Endodermal cell (in vitro differentiated cells): Measurements from ENCODE around the gene NDNF. TPM values are rescaled to one million over a fixed set of nuclear protein-coding genes. Genes with fewer than 3 reads are reported as not detected.

ENCODE experiments used
- DNase-seq: peaks from one replicate; pipeline ENCODE4 v3.0.0-alpha.2; 2017
- H3K27ac ChIP-seq: 2 replicates; pipeline ENCODE4 v1.5.1; 2013; ENCODE audit warnings: mild to moderate bottlenecking, low read depth, low read length, moderate library complexity
- H3K27me3 ChIP-seq: 2 replicates; pipeline ENCODE4 v1.6.1; 2013; ENCODE audit warnings: mild to moderate bottlenecking, low read length, moderate library complexity; ENCODE audit not compliant: insufficient read depth, control insufficient read depth, poor library complexity, severe bottlenecking
- H3K36me3 ChIP-seq: 2 replicates; pipeline ENCODE4 v1.7.0; 2013; ENCODE audit warnings: mild to moderate bottlenecking, low read length, moderate library complexity; ENCODE audit not compliant: control insufficient read depth, insufficient read depth
- H3K4me1 ChIP-seq: one replicate; pipeline ENCODE4 v1.7.0; 2013; ENCODE audit warnings: low read length; ENCODE audit not compliant: control insufficient read depth, insufficient read depth
- H3K4me3 ChIP-seq: 2 replicates; pipeline ENCODE4 v1.5.1; 2013; ENCODE audit warnings: mild to moderate bottlenecking, low read length, moderate library complexity
- H3K9ac ChIP-seq: 2 replicates; pipeline ENCODE4 v1.6.1; 2013; ENCODE audit warnings: mild to moderate bottlenecking, low read length, moderate library complexity; ENCODE audit not compliant: poor library complexity, severe bottlenecking; ENCODE audit errors: extremely low read depth
- H3K9me3 ChIP-seq: 2 replicates; pipeline ENCODE4 v1.6.1; 2013; ENCODE audit warnings: mild to moderate bottlenecking, low read length, moderate library complexity; ENCODE audit not compliant: control insufficient read depth
- H3K27ac Mint-ChIP-seq: 2 replicates; pipeline ENCODE4 v1.8.0; 2020; ENCODE audit warnings: mixed read lengths
- H3K27me3 Mint-ChIP-seq: 2 replicates; pipeline ENCODE4 v1.8.0; 2021; ENCODE audit warnings: mild to moderate bottlenecking, mixed read lengths; ENCODE audit not compliant: insufficient read depth
- H3K36me3 Mint-ChIP-seq: 2 replicates; pipeline ENCODE4 v1.8.0; 2020; ENCODE audit warnings: low read depth, mixed read lengths
- H3K4me1 Mint-ChIP-seq: 2 replicates; pipeline ENCODE4 v1.8.0; 2020; ENCODE audit warnings: mixed read lengths
- H3K4me3 Mint-ChIP-seq: 2 replicates; pipeline ENCODE4 v1.8.0; 2020; ENCODE audit warnings: mild to moderate bottlenecking, moderate library complexity, mixed read lengths
- H3K9me3 Mint-ChIP-seq: 2 replicates; pipeline ENCODE4 v1.8.0; 2020; ENCODE audit warnings: mild to moderate bottlenecking, mixed read lengths
- WGBS, 2 experiments: methylation state at CpG; one replicate each; pipeline versions ENCODE4 v1.1.5 to v1.1.7; 2013; ENCODE audit warnings: missing lambda C conversion rate in 2 of 2, mixed read lengths in 1 of 2; ENCODE audit not compliant: insufficient coverage in 1 of 2, insufficient read length in 1 of 2; 5-methylcytosine and 5-hydroxymethylcytosine counted together
- total RNA-seq, 2 donors: library from RNA; stranded (reverse); fragmentation: NEBNext Ultra II Directional in 1 of 2; extraction: Animal tissue kit (Norgen Biotek cat#: 25700) in 1 of 2; gene quantifications; 2 replicates in 1 of 2; 3 replicates in 1 of 2; pipeline ENCODE4 v1.2.1, GENCODE V29; 2021
- TF ChIP-seq, protein P1 (sequence below): fragments of 200-600 bp; sonication (generic); conservative IDR thresholded peaks from 2 replicates; pipeline ENCODE4 v1.5.0; 2021; ENCODE audit warnings: antibody characterized with exemption, mild to moderate bottlenecking

The NDNF gene
- total RNA-seq, 2 donors from 2014 or later: 2.4 to 3.6 TPM

DNA sequence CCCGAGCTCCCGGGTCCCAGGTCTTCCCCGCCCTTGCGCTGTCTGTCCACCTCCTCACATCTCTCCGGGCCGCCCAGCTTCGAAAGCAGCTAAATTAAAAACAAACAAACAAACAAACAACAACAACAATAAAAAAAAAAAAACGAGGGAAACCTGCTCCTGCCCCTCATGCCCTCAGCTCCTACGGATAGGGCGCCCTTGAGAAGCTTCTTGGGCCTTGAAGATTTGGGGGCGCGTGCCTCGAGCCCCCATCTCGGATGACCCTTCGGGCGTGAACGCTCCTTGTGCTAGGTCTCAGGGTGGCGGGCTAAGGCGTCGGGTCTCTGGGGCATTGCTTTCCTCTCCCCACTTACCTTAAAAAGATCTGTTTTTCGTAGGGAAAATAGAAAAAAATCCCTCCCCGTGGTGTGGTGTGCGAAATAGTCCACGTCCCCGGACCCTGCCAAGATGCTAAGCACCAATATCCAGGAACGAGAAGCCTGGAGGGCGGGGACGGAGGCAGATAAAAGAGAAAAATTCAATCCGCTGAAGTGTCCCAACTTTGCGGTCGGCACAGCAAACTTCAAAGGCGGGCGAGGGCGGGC, 603 bp downstream of the NDNF start:
- H3K27ac Mint-ChIP-seq: no peak overlapping the region
- DNase-seq: no peak
- H3K36me3 ChIP-seq: no peaks in the 10 kb centered on the region
- no peak overlapping the region for H3K9ac ChIP-seq
- no peaks in the 10 kb centered on the region for H3K9me3 ChIP-seq
- TF ChIP-seq, protein P1, sequence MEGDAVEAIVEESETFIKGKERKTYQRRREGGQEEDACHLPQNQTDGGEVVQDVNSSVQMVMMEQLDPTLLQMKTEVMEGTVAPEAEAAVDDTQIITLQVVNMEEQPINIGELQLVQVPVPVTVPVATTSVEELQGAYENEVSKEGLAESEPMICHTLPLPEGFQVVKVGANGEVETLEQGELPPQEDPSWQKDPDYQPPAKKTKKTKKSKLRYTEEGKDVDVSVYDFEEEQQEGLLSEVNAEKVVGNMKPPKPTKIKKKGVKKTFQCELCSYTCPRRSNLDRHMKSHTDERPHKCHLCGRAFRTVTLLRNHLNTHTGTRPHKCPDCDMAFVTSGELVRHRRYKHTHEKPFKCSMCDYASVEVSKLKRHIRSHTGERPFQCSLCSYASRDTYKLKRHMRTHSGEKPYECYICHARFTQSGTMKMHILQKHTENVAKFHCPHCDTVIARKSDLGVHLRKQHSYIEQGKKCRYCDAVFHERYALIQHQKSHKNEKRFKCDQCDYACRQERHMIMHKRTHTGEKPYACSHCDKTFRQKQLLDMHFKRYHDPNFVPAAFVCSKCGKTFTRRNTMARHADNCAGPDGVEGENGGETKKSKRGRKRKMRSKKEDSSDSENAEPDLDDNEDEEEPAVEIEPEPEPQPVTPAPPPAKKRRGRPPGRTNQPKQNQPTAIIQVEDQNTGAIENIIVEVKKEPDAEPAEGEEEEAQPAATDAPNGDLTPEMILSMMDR: no peak
- H3K27ac ChIP-seq: no peak overlapping the region
- peak overlapping the region; percentile 68 for H3K4me3 Mint-ChIP-seq
- H3K4me3 ChIP-seq: peak overlapping the region; percentile 77
- no peaks in the 10 kb centered on the region for H3K9me3 Mint-ChIP-seq
- WGBS, 2 experiments: 0% methylated on average over 2 to 34 of the region's 34 CpGs
- no peaks in the 10 kb centered on the region for H3K36me3 Mint-ChIP-seq
- peaks cover 22% of the 10 kb centered on the region for H3K4me1 Mint-ChIP-seq
- H3K4me1 ChIP-seq: peaks cover 10% of the 10 kb centered on the region
- H3K27me3 ChIP-seq: peaks cover 43% of the 10 kb centered on the region
- H3K27me3 Mint-ChIP-seq: peaks cover 66% of the 10 kb centered on the region

GRCh38 chr4:121070696-121071639, 1.4 kb downstream of the NDNF start:
- H3K36me3 ChIP-seq: no peaks in the 10 kb centered on the region
- TF ChIP-seq, protein P1: peak; percentile 70
- Mint-ChIP-seq H3K27me3 (peaks cover 60% of the 10 kb centered on the region), H3K4me3 (peak overlapping the region; percentile 68), H3K27ac (peak overlapping the region; percentile 55), H3K9me3 (no peaks in the 10 kb centered on the region), H3K4me1 (peaks cover 22% of the 10 kb centered on the region), H3K36me3 (no peaks in the 10 kb centered on the region)
- H3K4me1 ChIP-seq: peaks cover 10% of the 10 kb centered on the region
- H3K9ac ChIP-seq: no peak overlapping the region
- H3K4me3 ChIP-seq: peak overlapping the region; percentile 77
- 0 to 2% methylated on average over 48 to 64 of the region's 64 CpGs for WGBS, 2 experiments
- H3K27ac ChIP-seq: no peak overlapping the region
- H3K27me3 ChIP-seq: peaks cover 43% of the 10 kb centered on the region
- DNase-seq: peak; percentile 91
- no peaks in the 10 kb centered on the region for H3K9me3 ChIP-seq

- H3K4me1 Mint-ChIP-seq: peaks cover 22% of the 10 kb centered on the region
- peaks cover 55% of the 10 kb centered on the region for H3K27me3 Mint-ChIP-seq
- Histone ChIP-seq H3K27me3 (peaks cover 43% of the 10 kb centered on the region), H3K36me3 (no peaks in the 10 kb centered on the region), H3K4me1 (peaks cover 10% of the 10 kb centered on the region), H3K4me3 (peak overlapping the region; percentile 77), H3K9me3 (no peaks in the 10 kb centered on the region), H3K27ac (no peak overlapping the region), H3K9ac (no peak overlapping the region)
- no peaks in the 10 kb centered on the region for H3K9me3 Mint-ChIP-seq
- H3K4me3 Mint-ChIP-seq: peak overlapping the region; percentile 68
- TF ChIP-seq, protein P1: no peak
- WGBS, 2 experiments: 5 to 6% methylated on average over 8 to 11 of the region's 12 CpGs
- no peak overlapping the region for H3K27ac Mint-ChIP-seq
- H3K36me3 Mint-ChIP-seq: no peaks in the 10 kb centered on the region
- peak; percentile 75 for DNase-seq
These were observed 2.1 kb downstream of the NDNF start for GRCh38 chr4:121070274-121070673.
